Esophagus squamous epithelium (tissue), 5 donors: ENCODE results near the gene MARCHF11. TPM values are rescaled to one million over a fixed set of nuclear protein-coding genes. Genes with fewer than 3 reads are reported as not detected.

Source experiments
- DNase-seq: peaks from one replicate; lab custom pipeline; 2025; lab: John Stamatoyannopoulos, UW
- H3K27ac ChIP-seq, 4 donors: fragments of 200-600 bp; sonication (generic); one replicate each; pipeline ENCODE4 v1.5.1; 2016 to 2019; ENCODE audit warnings: mild to moderate bottlenecking in 1 of 4
- H3K27me3 ChIP-seq, 4 donors: fragments of 200-600 bp; sonication (generic); 1 replicate in 3 of 4; 2 replicates in 1 of 4; pipeline versions ENCODE4 v1.5.1 to v1.6.0; 2017 to 2021; ENCODE audit warnings: antibody characterized with exemption in 1 of 4
- H3K36me3 ChIP-seq, 3 donors: fragments of 200-600 bp; sonication (generic); one replicate each; pipeline ENCODE4 v1.5.1; 2016 to 2019
- H3K4me1 ChIP-seq, 3 donors: fragments of 200-600 bp; sonication (generic); one replicate each; pipeline ENCODE4 v1.5.1; 2017 to 2019
- H3K4me3 ChIP-seq, 4 donors: fragments of 200-600 bp; sonication (generic); 1 replicate in 3 of 4; 2 replicates in 1 of 4; pipeline ENCODE4 v1.5.1; 2016 to 2019; ENCODE audit warnings: mild to moderate bottlenecking in 2 of 4, moderate library complexity in 1 of 4
- H3K9me3 ChIP-seq, 3 donors: fragments of 200-600 bp; sonication (generic); one replicate each; pipeline ENCODE4 v1.5.1; 2016 to 2019
- POLR2A ChIP-seq, 4 donors: fragments of 450-650 bp; IDR thresholded peaks; one replicate each; pipeline ENCODE4 v1.6.1; 2017; ENCODE audit warnings: antibody characterized with exemption in 4 of 4, mild to moderate bottlenecking in 4 of 4, moderate library complexity in 3 of 4
- WGBS, 2 donors: methylation state at CpG; one replicate each; pipeline ENCODE4 v1.1.5; 2018; 5-methylcytosine and 5-hydroxymethylcytosine counted together
- intact Hi-C: fragments of 100-400 bp; cut with DNase I; formaldehyde crosslinking; loops from one replicate; pipeline ENCODE4 v1.15.0; 2022
- total RNA-seq, 4 donors: library from RNA; depleted of rRNA; stranded (reverse); fragments of >200 nt; gene quantifications; one replicate each; pipeline ENCODE4 v1.1.0, GENCODE V29; 2016
- TF ChIP-seq, protein P1 (sequence below), 6 experiments: fragments of 450-650 bp in 4 of 6; fragments of 200-600 bp in 2 of 6; sonication (generic) in 2 of 6; IDR thresholded peaks; one replicate each; pipeline ENCODE4 v1.5.1; 2016 to 2019; ENCODE audit warnings: antibody characterized with exemption in 6 of 6, mild to moderate bottlenecking in 4 of 6, moderate library complexity in 4 of 6
- donor health status: DM: yes; HTN: yes; CAD: no.

Gene MARCHF11, protein sequence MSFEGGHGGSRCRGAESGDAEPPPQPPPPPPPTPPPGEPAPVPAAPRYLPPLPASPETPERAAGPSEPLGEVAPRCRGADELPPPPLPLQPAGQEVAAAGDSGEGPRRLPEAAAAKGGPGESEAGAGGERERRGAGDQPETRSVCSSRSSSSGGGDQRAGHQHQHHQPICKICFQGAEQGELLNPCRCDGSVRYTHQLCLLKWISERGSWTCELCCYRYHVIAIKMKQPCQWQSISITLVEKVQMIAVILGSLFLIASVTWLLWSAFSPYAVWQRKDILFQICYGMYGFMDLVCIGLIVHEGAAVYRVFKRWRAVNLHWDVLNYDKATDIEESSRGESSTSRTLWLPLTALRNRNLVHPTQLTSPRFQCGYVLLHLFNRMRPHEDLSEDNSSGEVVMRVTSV
- total RNA-seq: not detected

DNA sequence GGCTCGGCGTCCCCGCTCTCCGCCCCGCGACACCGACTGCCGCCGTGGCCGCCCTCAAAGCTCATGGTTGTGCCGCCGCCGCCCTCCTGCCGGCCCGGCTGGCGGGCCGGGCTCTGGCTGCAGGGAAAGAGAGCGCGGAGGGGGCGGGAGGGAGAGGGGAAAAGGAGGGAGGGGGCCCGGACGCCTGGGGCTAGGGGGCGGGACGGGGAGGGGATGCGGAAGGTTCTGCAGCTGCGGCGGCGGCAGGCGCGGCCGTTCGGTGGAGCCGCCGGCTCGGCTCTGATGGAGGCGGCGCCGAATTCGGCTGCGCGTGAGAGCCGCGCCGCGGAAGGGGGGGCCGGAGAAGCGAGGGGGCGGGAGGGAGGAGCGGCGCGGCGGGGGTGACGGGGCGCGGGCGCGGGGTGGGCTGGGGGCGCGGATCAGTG lies at the start of gene MARCHF11:
Gene MARCHF11, minus strand, starts transcription at position 281 of the 425 bp plus-strand sequence. Its CDS starts 216 bp downstream, at position 65.
- peaks cover 0 to 18% (median 8%) of the 10 kb centered on the region in 3 donors for H3K4me1 ChIP-seq
- no peak within 1 kb of the TSS for H3K27ac ChIP-seq
- H3K27me3 ChIP-seq: peaks cover 7 to 83% (median 10%) of the 10 kb centered on the region in 4 donors
- H3K36me3 ChIP-seq: no peaks in the 10 kb centered on the region
- H3K4me3 ChIP-seq: peak within 1 kb of the TSS in 2 of 4 donors; percentile 25 to 48
- no peak for DNase-seq
- TF ChIP-seq, protein P1, sequence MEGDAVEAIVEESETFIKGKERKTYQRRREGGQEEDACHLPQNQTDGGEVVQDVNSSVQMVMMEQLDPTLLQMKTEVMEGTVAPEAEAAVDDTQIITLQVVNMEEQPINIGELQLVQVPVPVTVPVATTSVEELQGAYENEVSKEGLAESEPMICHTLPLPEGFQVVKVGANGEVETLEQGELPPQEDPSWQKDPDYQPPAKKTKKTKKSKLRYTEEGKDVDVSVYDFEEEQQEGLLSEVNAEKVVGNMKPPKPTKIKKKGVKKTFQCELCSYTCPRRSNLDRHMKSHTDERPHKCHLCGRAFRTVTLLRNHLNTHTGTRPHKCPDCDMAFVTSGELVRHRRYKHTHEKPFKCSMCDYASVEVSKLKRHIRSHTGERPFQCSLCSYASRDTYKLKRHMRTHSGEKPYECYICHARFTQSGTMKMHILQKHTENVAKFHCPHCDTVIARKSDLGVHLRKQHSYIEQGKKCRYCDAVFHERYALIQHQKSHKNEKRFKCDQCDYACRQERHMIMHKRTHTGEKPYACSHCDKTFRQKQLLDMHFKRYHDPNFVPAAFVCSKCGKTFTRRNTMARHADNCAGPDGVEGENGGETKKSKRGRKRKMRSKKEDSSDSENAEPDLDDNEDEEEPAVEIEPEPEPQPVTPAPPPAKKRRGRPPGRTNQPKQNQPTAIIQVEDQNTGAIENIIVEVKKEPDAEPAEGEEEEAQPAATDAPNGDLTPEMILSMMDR (IDR thresholded peaks at IDR 0.05): no peak
- no peak for TF ChIP-seq POLR2A (IDR thresholded peaks at IDR 0.05)
- WGBS, 2 donors: no CpG with 5 or more reads among the region's 59 CpGs
- intact Hi-C loops: no loop called here
- H3K9me3 ChIP-seq: no peaks in the 10 kb centered on the region

DNA sequence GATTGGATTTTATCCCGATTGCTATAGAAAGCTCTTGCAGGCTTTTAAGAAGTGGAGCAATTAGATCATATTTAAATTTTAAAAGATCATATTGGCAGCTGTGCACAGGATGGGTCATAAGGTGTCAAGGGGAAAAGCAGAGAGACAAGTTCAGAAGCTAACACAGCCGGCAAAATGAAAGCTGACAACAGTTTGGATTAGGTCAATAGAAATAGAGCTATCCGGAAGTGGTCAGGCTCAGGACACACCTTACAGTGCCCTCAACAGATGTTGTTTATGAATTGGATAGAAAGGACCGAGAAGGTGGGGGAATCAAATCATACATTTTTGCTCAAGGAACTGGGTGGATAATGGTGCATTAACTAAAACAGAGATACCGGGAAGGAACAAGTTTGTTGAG lies 46.3 kb upstream of the MARCHF11 start:
- Histone ChIP-seq H3K4me3 (no peak overlapping the region), H3K36me3 (no peaks in the 10 kb centered on the region), H3K27ac (no peak overlapping the region), H3K27me3 (no peaks in the 10 kb centered on the region), H3K4me1 (no peaks in the 10 kb centered on the region), H3K9me3 (no peaks in the 10 kb centered on the region)
- DNase-seq: no peak
- TF ChIP-seq, protein P1 (IDR thresholded peaks at IDR 0.05): no peak
- no peak for TF ChIP-seq POLR2A (IDR thresholded peaks at IDR 0.05)
- intact Hi-C loops: no loop called here
- WGBS, 2 donors: 81 to 82% methylated on average over 5 of the region's 5 CpGs

DNA sequence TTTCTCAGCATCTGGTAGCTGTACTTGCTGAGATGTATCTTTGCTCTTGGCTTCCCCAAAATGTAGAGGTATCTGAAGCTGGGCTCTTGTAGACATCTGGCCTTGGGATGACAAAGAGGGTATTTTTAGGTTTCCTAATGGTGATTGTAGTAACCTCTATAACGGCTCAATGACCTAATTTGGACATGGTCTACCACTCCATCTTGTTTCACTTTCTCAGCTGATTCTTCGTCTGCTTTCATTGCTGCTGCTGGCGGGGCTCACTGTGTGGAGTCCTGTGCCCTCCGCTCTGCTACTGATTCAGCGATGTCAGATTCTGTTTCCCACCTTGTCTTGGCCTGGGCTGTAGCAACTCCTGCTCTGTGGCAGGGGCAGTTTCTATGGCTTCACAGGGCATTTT lies 12.7 kb upstream of the MARCHF11 start:
- no peak for TF ChIP-seq POLR2A (IDR thresholded peaks at IDR 0.05)
- no peaks in the 10 kb centered on the region for H3K36me3 ChIP-seq
- H3K4me3 ChIP-seq: no peak overlapping the region
- H3K27me3 ChIP-seq: no peaks in the 10 kb centered on the region
- no peaks in the 10 kb centered on the region for H3K4me1 ChIP-seq
- WGBS, 2 donors: 70 to 73% methylated on average over 5 of the region's 5 CpGs
- H3K9me3 ChIP-seq: no peaks in the 10 kb centered on the region
- intact Hi-C loops: no loop called here
- H3K27ac ChIP-seq: no peak overlapping the region
- DNase-seq: no peak

DNA sequence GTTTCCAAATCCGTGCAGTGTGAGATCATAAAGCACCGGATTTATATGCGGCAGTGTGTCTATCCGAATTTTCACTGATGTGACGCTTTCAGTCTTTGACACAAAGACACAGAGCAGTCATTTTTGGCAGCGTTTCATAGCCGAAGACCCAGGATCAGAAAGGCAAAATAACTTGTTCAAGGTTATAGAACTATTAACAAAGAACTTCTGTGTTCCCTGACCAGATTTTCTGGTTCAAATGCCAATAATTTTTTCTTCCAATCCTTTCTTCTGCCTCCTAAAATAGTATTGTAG lies 1.1 kb upstream of the MARCHF11 start:
- no peak overlapping the region for H3K27ac ChIP-seq
- intact Hi-C loops: no loop called here
- H3K36me3 ChIP-seq: no peaks in the 10 kb centered on the region
- no peak for DNase-seq
- H3K4me3 ChIP-seq: no peak overlapping the region
- TF ChIP-seq, protein P1 (IDR thresholded peaks at IDR 0.05): no peak
- no peak for TF ChIP-seq POLR2A (IDR thresholded peaks at IDR 0.05)
- no peaks in the 10 kb centered on the region for H3K9me3 ChIP-seq
- peaks cover 7 to 81% (median 10%) of the 10 kb centered on the region in 4 donors for H3K27me3 ChIP-seq
- H3K4me1 ChIP-seq: peaks cover 0 to 18% (median 8%) of the 10 kb centered on the region in 3 donors
- WGBS, 2 donors: 16 to 22% methylated on average over 7 of the region's 7 CpGs

DNA sequence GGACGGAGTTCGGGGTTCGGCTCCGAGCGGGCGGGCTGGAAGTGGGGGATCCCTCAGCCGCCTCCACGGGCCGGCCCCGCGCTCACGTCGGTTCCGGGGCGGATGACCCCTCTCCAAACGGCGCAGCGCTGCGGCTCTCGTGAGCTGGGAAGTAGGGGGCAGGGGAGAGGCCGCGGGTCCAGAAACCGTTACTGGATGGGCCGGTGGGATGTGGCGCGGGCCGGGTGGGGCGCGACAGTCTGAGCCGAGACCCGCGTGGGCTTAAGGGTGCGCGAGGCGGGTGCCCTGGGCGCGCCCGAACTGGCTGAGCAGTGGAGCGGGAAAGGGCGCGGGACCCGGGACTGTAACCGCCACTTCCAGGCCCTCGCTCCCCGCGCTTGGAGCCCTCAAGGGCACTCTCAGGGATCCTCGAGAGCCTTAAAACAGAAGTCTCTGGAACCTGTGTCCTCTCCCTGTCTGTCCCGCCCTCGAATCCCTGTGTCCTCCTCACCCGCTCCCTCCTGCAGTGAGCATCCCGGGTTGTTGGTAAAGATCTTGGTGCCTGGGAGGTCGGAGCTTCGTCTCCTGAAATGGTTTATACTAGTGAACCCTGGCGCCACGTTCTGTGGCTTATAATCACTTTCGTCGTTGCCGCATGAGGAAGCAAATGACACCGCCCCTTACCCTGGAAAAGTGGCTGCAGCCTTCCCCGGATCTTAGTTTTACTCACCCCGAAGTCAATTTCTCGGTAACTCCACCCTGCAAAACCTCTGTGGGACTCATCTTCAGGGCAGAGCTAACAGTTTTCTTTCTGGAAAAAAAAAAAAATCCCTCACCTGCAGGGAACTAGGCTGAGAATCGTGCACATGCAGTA lies 571 bp upstream of the MARCHF11 start:
- Histone ChIP-seq H3K27me3 (peaks cover 7 to 84% (median 10%) of the 10 kb centered on the region in 4 donors), H3K4me3 (peak overlapping the region in 2 of 4 donors; percentile 25 to 48), H3K36me3 (no peaks in the 10 kb centered on the region), H3K4me1 (peaks cover 0 to 18% (median 8%) of the 10 kb centered on the region in 3 donors), H3K27ac (no peak overlapping the region), H3K9me3 (no peaks in the 10 kb centered on the region)
- TF ChIP-seq POLR2A (IDR thresholded peaks at IDR 0.05): no peak
- TF ChIP-seq, protein P1 (IDR thresholded peaks at IDR 0.05): no peak
- no peak for DNase-seq
- WGBS, 2 donors: 2 to 10% methylated on average over 17 to 30 of the region's 63 CpGs
- intact Hi-C loops: no loop called here
